Measurements from ENCODE around the gene BMPR1A.
A peak's percentile ranks its signal among the peaks of the same experiment; 100 is the strongest.

The BMPR1A gene

GRCh38 chr10:86756511-86757112, at the start of gene BMPR1A:
Gene BMPR1A, plus strand, starts transcription at chr10:86756619. Its CDS starts 119,400 bp downstream, at chr10:86876019.
- DNase-seq (ENCODE audit: extremely low read depth in 1 of 2, low read depth in 1 of 2) = no peak

- no peak for DNase-seq (ENCODE audit: extremely low read depth in 1 of 2, low read depth in 1 of 2)
Measured at GRCh38 chr10:86706977-86707376, 49.4 kb upstream of the BMPR1A start.

- no peak for DNase-seq (ENCODE audit: extremely low read depth in 1 of 2, low read depth in 1 of 2)
Measured at GRCh38 chr10:86707505-86707904, 48.9 kb upstream of the BMPR1A start.

- no peak for DNase-seq (ENCODE audit: extremely low read depth in 1 of 2, low read depth in 1 of 2)
Measured at GRCh38 chr10:86708068-86708782, 48.2 kb upstream of the BMPR1A start.

- no peak for DNase-seq (ENCODE audit: extremely low read depth in 1 of 2, low read depth in 1 of 2)
Measured at GRCh38 chr10:86708783-86709380, 47.5 kb upstream of the BMPR1A start.

- no peak for DNase-seq (ENCODE audit: extremely low read depth in 1 of 2, low read depth in 1 of 2)
Measured at GRCh38 chr10:86709396-86710185, 46.8 kb upstream of the BMPR1A start.

- DNase-seq (ENCODE audit: extremely low read depth in 1 of 2, low read depth in 1 of 2) = peak; percentile 62 to 73
Measured at GRCh38 chr10:86710987-86711512, 45.4 kb upstream of the BMPR1A start.

- peak in 1 of 2 donors; percentile 21 for DNase-seq (ENCODE audit: extremely low read depth in 1 of 2, low read depth in 1 of 2)
Measured at GRCh38 chr10:86711513-86712316, 44.7 kb upstream of the BMPR1A start.

GRCh38 chr10:86712317-86712707, 44.1 kb upstream of the BMPR1A start:
- no peak for DNase-seq (ENCODE audit: extremely low read depth in 1 of 2, low read depth in 1 of 2)

- no peak for DNase-seq (ENCODE audit: extremely low read depth in 1 of 2, low read depth in 1 of 2)
Measured at GRCh38 chr10:86715156-86715795, 41.1 kb upstream of the BMPR1A start.

GRCh38 chr10:86715836-86716235, 40.6 kb upstream of the BMPR1A start:
- DNase-seq (ENCODE audit: extremely low read depth in 1 of 2, low read depth in 1 of 2) = no peak

GRCh38 chr10:86716466-86716865, 40.0 kb upstream of the BMPR1A start:
- DNase-seq (ENCODE audit: extremely low read depth in 1 of 2, low read depth in 1 of 2) = no peak

- DNase-seq (ENCODE audit: extremely low read depth in 1 of 2, low read depth in 1 of 2) = no peak
Measured at GRCh38 chr10:86718556-86718955, 37.9 kb upstream of the BMPR1A start.

- no peak for DNase-seq (ENCODE audit: extremely low read depth in 1 of 2, low read depth in 1 of 2)
Measured at GRCh38 chr10:86721232-86721631, 35.2 kb upstream of the BMPR1A start.

GRCh38 chr10:86723009-86723408, 33.4 kb upstream of the BMPR1A start:
- DNase-seq (ENCODE audit: extremely low read depth in 1 of 2, low read depth in 1 of 2) = no peak

- DNase-seq (ENCODE audit: extremely low read depth in 1 of 2, low read depth in 1 of 2) = no peak
Measured at GRCh38 chr10:86724445-86724844, 32.0 kb upstream of the BMPR1A start.

GRCh38 chr10:86725980-86726676, 30.3 kb upstream of the BMPR1A start:
- DNase-seq (ENCODE audit: extremely low read depth in 1 of 2, low read depth in 1 of 2) = no peak

GRCh38 chr10:86726677-86726999, 29.8 kb upstream of the BMPR1A start:
- DNase-seq (ENCODE audit: extremely low read depth in 1 of 2, low read depth in 1 of 2) = no peak

- DNase-seq (ENCODE audit: extremely low read depth in 1 of 2, low read depth in 1 of 2) = no peak
Measured at GRCh38 chr10:86727470-86727869, 28.9 kb upstream of the BMPR1A start.

All from activated CD8-positive, alpha-beta memory T cell treated with anti-CD3 and anti-CD28 coated beads for 1 hour (primary cell).